GM10266 (cell line): Measurements from ENCODE around the gene ACOT7.
"Not testable (repeated sequence)": the region's sequence is repeated elsewhere in the genome, so short reads cannot be mapped to it uniquely, and the experiment has no call there.

Source experiments
- DNase-seq: peaks from one replicate; pipeline ENCODE4 v3.0.0; 2012; ENCODE audit errors: extremely low spot score
- TF ChIP-seq, protein P1 (sequence below): IDR thresholded peaks from 2 replicates; pipeline ENCODE4 v1.5.1; 2012; ENCODE audit warnings: mild to moderate bottlenecking, low read depth; ENCODE audit not compliant: control insufficient read depth, insufficient read depth; ENCODE audit errors: missing control alignments

ACOT7 gene, protein sequence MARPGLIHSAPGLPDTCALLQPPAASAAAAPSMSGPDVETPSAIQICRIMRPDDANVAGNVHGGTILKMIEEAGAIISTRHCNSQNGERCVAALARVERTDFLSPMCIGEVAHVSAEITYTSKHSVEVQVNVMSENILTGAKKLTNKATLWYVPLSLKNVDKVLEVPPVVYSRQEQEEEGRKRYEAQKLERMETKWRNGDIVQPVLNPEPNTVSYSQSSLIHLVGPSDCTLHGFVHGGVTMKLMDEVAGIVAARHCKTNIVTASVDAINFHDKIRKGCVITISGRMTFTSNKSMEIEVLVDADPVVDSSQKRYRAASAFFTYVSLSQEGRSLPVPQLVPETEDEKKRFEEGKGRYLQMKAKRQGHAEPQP

GRCh38 chr1:6393400-6394187 is at the start of gene ACOT7:
ACOT7 (minus strand) TSS chr1:6393767; CDS start chr1:6393399, 368 bp downstream.
- peak; percentile 99 for DNase-seq
- TF ChIP-seq, protein P1, sequence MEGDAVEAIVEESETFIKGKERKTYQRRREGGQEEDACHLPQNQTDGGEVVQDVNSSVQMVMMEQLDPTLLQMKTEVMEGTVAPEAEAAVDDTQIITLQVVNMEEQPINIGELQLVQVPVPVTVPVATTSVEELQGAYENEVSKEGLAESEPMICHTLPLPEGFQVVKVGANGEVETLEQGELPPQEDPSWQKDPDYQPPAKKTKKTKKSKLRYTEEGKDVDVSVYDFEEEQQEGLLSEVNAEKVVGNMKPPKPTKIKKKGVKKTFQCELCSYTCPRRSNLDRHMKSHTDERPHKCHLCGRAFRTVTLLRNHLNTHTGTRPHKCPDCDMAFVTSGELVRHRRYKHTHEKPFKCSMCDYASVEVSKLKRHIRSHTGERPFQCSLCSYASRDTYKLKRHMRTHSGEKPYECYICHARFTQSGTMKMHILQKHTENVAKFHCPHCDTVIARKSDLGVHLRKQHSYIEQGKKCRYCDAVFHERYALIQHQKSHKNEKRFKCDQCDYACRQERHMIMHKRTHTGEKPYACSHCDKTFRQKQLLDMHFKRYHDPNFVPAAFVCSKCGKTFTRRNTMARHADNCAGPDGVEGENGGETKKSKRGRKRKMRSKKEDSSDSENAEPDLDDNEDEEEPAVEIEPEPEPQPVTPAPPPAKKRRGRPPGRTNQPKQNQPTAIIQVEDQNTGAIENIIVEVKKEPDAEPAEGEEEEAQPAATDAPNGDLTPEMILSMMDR = no peak

DNA sequence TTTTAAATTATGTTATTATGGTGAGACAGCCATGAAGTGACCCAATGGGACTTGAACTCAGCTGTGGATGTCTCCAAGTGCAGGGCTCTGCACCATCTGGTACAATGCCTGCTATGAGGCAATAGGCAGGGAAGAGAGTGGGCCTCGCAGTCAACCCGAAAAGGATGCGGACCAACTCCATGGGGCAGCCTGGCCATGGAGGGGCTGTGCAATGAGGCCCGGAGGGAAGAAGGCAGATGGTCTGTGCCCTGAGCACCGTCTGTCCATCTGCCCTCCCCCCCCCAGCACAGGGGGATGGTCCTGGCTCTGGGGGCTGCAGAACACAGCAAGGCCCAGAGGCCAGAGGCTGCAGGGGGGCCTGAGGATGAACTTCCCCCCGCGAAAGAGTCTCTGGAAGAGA is 48.0 kb upstream of the ACOT7 start:
- TF ChIP-seq, protein P1 = no peak
- no peak for DNase-seq

- TF ChIP-seq, protein P1 = peak; percentile 44
- DNase-seq = peak; percentile 77
These were observed 46.9 kb upstream of the ACOT7 start for GRCh38 chr1:6440198-6441126.

GRCh38 chr1:6438047-6438525 is 44.5 kb upstream of the ACOT7 start:
- DNase-seq = peak; percentile 89
- TF ChIP-seq, protein P1 = peak; percentile 94

DNA sequence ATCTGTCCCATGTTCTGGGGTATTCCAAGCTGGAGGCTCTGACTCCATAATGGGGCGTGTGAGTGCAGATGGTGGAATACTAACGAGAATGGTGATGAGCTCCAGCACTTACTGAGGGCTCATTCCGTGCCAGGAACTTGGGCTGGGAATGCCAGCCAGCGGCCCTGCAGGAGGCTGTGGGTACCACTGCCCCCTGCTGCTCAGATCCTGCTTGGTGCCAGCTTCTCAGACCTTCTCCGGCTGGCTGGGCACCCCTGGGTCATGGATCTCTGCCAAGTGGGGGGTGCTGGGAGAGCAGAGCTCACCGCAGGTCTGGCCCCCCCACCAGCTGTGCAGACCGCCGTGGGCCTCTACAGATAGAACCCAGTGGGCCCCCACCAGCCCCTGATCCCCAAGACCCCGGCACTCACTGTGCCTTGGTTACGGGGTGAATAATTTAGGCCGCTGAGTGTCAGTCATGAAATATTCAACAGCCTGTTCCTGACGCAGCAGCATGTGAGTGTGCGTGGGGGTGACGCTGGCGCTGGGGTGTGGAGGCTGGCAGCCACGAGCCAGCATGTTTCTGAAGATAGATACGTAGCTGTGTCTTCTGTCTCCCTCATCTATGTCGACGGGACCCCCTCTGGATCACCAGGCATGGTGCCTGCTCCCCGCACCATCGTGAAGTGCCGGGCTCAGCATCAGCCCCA is 43.6 kb upstream of the ACOT7 start:
- not testable (repeated sequence) for DNase-seq

DNA sequence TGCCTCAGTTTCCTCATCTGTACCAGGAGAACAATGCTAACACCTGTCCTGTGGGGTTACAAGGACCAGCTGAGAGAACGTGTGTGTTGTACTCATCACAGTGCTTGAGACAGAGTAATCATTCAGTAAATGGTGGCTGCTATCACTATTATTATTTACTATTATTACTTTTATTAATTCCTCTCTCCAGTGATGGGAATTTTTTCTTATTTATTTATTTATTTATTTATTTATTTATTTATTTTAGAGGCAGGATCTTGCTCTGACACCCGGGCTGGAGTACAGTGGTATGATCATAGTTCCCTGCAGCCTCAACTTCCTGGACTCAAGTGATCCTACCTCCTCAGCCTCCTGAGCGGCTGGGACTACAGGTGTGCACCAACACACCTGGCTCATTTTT is 42.7 kb upstream of the ACOT7 start:
- DNase-seq = not testable (repeated sequence)

DNA sequence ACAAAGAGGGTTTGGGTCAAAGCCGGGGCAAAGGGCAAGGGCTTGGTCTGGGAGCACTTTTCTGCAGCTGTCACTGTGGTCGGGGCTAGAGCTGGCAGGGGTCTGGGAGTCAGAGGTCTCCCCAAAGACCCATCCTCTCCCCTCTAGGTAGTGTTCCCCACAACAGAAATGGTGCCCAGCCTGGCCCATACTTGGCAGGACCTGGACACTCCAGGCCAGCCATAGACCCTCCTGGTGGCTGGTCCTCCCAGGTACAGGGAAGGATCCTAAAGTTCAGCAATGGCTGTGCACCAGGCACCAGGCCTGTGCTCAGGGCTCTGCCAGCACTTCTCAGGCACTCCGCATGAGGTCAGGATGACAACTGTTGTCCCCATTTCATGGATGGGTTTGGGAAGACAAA is 42.0 kb upstream of the ACOT7 start:
- TF ChIP-seq, protein P1 = no peak
- no peak for DNase-seq
